Measurements from ENCODE around the gene MORN1.

The MORN1 gene

DNA sequence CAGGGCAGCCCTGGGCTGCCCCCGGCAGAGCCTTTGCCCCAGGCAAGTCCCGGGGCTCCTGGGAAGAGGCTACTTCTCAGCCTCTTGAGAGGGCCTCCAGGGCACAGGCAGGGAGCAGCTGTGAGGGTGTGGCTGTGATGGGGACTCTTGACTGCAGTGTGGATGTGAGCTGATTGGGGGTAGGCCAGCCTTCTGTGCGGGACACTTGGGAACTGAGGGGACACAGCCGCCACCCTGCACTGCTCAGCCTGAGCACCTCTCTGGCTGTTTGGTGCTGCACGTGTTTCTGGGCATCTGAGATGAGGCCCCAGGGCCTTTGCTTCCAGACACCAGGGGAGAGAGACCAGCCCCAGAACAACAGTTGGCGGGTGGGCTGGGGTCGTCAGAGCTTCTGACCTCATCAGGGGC, 101.2 kb downstream of the MORN1 start:
- no peak for DNase-seq (ENCODE audit: low read depth)

DNA sequence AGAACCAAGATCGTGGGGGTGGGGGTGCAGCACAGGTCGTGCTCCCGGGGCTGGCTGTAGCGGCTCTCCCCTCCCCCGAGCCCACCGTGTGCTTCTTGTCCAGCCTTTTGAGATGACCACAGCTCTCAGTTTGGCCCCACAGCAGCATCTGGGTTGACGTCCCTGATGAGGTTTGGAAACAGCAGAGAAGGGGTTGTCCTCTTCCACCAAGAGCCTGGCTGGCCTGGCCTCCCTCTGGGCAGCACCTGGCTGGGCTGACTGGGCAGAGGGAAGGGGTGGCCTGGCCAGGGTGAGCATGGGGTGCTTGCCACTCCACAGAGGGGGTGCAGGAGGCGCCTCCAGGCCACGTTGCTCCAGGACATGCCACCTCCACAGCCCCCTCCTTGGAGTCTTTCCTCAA, 101.7 kb downstream of the MORN1 start:
- no peak for DNase-seq (ENCODE audit: low read depth)

DNA sequence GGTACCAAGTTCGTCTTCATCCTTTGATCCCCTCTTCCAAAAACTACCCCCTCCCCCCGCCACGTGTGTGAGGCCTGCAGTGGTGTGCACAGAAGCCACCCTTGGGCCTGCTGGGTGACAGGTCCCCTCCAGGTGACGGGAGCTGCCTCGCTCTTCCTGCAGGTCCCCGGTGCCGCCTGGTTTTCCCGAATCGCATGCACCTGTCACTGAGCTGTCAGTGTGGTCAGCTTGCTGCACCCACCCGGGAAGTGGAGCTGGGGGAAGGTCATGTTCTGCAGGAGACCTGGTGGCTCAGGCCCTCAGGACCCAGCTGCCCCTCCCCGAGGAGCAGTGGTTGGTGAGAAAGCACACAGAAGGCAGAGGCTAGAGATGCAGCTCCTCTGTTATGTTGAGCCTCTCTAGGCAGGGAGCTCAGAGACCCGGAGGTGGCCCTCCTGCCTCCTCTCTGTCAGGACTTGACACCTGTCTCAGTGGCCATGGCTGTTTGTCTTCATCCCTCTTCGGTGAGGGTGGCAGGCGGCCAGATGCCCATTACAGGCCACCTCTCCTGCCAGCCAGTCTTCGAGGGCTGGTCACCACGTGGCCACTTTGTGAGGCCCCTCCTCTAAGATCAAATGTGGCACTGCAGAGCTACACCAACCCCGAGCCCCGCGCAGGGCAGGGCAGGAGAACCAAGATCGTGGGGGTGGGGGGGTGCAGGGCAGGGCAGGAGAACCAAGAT, 102.4 kb downstream of the MORN1 start:
- no peak for DNase-seq (ENCODE audit: low read depth)

DNA sequence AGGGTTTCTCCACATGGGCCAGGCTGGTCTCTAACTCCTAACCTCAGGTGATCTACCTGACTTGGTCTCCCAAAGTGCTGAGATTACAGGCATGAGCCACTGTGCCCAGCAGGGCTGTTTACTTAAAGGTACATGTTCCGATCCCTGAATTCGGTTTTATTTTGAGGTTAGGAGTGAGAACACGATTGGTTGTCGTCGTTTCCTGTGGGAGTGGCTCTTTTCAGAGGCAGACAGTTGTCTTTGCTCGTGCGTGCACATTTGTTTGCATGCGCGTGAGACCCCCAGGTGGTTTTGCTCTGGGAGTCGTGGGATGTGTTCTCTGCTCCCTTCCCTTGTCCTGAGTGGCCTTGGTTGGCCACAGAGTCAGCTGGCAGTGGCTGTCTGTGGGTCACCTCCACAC, 103.0 kb downstream of the MORN1 start:
- no peak for DNase-seq (ENCODE audit: low read depth)

DNA sequence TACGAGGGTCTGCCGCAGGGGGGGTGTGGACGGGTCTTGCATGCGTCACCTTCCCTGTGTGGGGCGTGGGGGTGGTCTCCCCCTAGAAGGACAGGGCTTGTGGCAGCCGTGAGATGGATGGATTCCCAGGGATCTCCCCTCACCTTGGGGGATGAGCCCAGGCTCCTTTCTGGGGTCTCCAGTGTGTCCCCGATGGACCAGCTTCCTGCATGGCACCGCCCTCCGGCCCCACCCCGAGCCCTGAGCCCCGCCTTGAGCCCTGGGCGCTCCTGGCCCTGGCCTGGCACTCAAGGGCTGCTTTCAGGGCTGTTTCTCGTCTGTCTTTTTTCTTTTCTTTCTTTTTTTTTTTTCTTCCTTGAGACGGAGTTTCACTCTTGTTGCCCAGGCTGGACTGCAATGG, 103.7 kb downstream of the MORN1 start:
- DNase-seq (ENCODE audit: low read depth): no peak

DNA sequence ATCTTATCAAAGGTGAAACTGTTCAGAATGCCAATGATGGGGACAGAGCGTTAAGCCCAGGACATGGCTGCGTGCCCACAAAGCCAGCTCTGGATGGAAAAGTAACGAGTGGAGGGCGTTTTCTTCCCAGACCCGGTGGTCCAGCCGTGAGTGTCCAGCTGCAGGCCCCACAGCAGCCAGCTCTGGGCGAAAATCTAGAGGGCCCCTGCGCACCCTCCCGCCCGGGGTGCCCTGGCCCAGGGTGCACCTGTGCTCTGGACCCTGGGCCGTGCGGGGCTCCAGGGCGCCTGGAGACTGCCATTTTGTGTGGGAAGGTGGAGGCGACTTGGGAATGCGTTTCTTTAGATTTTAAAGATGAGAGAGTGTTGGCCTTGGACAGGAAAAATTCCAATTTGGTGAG, 104.4 kb downstream of the MORN1 start:
- DNase-seq (ENCODE audit: low read depth): no peak

DNA sequence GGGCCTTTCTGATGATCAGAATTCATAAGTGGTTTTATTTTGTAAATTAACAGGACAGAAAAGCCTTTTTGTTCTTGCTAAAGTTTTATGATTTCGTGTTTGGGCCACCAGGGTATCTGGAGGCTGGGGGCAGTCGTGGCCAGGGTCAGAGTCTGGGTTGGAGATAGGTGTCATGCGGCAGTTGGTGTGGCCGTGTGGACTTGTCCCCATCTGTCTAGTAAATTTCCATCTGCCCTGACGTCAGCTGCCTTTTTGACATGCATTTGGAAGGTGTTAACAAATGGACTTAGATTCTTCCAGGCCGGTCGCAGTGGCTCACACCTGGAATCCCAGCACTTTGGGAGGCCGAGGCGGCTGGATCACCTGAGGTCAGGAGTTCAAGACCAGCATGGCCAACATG, 106.4 kb downstream of the MORN1 start:
- DNase-seq (ENCODE audit: low read depth): no peak

DNA sequence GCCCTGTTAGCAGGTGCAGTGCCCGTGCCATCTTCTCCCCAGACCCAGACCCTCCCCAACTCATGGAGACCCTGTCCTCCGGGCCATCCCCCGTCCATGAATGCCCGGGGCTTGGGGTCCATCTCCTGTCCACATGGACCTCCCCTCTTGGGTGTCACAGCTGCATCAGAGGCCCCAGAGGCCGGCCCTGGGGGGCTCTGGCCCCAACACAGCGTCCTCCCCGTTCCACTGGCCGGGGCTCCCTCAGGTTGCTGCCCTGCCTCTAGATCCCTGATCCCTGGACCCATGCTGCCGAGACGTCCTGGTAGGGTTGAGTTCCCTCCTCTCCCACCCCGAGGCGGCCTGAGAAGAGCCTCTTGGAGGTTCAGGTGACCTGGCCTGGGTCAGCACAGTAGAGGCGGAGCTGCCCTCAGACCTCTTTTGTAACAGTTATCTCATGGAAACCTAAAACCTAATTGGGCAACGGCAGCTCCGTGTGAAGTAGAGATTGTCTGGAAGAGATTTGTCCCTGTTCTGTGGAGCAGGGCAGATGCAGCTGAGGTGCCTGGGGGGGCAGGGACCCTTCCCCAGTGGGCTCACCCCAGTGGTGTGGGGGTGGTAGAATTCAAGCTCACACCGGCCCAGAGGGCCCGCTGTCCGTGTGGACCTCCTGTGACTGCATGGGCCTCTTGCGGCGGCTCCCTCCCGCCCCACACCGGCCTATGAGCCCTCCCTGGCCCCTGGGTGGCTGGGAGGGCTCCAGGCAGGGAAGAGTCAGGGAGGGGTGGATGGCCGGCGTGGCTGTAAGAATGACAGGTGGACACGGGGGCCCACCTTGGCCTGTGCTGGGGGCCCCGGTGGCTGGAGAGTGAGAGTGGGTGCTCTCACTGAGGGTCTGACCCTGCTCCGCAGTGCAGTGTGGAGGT, 107.1 kb downstream of the MORN1 start:
- no peak for DNase-seq (ENCODE audit: low read depth)

DNA sequence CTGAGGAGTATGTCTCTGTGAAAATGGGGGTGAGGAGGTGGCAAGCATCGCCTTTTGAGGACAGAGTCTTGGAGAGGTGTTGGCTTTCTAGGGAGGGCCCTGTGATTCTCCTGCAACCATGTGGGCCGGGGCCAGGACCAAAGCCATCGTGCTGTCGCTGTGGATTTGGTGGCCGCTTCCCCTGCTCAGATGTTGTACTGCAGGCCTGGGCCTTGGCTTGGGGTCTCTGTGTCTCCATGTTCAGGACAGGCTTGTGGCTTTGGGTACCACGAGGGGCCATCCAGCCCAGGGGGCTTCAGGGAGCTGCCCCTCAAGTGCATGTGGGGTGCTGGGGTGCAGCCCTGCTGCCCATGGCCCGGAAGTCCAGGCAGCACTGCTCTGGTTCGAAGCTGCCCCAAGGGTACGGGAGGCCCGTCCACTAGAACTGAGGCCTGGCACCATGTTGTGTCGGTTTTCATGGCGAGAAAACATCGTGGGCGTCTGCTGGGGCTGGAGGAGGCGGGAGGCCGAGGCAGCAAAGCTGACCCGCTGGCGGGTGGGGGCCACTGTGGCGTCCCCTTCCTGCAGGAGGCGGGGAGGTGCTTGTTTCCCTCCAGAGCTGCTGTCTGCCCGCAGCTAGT, 107.9 kb downstream of the MORN1 start:
- DNase-seq (ENCODE audit: low read depth): no peak

DNA sequence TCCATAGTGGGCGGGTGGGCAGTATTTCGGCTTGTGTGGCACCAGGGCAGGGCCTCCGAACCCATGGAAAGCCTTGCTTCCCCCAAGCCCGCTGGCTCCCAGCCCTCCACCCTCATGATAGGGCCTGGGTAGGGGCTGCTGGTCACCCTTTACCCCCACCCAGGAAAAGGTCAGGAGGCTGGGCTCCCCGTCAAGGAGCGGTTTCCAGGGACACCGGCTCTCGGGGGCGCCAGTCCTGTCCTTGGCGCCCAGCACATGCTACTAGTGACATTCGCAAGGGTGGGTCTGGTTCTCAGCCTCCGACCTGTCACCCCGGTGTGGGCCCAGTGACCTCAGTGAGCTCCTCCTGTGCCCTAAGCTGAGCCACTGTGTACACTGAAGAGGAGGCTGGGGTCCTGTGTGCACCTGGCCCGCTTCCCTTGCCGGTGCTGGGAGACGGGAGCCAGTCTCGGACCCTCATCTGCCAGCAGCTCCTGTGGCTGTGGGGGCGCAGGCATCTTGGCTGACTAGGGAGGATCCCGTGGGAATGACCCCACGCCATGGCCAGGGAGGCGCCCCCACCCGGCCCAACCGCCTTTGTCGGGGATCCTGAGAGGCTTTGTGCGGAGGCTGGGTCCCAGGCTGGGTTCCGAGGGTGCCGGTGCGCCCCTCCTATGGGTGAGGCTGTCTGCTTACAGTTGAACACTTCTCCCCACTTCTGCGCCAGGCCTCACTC, 108.6 kb downstream of the MORN1 start:
- DNase-seq (ENCODE audit: low read depth): no peak

DNA sequence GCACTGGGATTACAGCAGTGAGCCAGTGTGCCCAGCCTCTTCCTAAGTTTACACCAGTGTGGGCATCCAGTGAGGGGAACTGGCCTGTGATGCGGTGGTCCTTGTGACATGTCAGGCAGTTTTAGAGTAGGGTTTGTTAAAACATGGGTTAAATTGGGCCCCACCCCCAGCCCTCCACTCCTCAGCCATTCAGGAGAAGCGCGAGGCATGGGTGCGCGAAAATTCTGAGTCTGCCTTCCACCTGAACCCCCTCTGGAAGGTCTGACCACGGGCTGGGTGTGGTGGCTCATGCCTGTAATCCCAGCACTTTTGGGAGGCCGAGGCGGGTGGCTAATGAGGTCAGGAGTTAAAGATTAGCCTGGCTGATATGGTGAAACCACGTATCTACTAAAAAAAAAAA, 111.5 kb downstream of the MORN1 start:
- DNase-seq (ENCODE audit: low read depth): no peak

DNA sequence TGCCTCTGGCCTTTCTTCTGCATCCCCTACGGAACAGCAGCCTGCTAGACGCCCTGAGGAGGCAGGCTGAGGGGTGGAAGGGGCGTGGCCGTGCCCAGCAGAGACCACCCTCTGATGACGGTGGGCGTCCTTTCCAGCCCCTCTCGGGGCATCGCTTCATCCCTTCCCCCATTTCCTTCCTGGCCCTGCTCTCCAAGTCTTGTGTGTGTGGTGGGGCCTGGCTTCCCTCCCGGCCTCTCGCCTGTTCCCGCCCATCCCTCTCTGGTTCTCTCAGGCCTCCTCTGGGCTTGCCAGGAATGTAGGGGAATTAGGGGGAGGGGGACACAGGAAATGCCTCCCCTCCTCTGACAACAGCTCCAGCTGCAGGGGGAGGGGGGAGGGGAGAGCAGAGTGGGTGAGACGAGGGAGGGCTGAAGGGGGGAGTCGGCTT, 112.1 kb downstream of the MORN1 start:
- DNase-seq (ENCODE audit: low read depth): no peak

DNA sequence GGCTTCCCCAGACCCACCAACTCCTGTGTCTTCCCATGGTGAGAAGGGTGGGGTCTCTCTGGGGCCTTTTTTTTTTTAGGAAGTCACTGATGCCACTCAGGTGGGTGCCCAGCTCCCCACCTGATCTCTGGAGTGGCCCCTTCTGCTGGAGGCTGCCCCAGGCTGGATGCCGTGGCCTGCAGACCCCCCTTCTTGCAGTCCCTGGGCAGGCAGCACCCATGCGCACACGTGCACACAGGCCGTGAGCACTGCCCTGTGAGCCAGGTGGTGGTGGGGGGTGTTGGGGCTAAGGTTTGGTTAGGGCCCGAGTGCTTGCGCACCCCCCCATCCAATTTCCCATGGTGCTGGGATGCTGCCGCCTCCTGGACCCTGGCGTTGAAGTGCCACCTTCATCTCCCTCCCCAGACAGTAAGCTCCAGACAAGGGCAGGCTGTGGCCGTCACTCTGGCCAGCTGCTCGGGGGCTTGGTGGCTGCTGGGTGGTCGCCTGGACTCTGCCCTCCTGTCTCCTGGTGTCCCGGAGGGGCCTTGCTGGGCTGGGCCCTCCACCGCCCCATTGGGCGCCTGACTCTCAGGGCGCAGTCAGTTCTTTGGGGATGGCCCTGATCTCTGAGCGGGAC, 112.7 kb downstream of the MORN1 start:
- no peak for DNase-seq (ENCODE audit: low read depth)

DNA sequence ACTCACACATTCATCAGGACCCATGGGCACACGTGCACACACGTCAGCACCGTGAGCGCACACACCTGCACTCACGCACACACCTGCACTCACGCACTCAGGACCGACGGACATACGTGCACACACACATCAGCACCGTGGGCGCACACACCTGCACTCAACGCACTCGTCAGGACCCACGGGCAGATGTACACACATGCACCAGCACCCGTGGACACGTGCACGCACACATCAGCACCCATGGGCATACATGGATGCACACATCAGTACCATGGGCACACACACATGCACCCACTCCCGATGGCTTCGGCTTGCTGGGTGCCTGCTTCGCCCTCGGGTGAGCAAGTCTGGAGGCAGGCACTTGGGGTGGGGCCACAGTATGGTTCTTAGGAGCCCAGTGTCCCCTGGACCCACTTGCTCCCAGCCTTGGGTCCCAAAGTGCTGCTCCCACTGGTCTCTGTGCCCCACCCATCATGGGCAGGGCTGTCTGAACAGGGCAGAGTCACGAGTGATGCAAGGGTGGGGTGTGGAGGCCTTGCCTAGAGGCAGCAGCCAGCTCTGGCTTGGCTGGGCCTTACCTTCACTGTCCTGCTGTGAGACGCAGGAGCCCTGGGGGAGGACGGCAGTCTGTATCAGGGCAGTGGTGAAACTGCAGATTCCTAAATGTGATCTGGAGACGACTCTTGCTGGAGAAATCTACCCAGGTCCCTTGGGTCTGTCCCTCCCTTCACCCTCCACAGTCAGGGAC, 113.4 kb downstream of the MORN1 start:
- DNase-seq (ENCODE audit: low read depth): no peak

DNA sequence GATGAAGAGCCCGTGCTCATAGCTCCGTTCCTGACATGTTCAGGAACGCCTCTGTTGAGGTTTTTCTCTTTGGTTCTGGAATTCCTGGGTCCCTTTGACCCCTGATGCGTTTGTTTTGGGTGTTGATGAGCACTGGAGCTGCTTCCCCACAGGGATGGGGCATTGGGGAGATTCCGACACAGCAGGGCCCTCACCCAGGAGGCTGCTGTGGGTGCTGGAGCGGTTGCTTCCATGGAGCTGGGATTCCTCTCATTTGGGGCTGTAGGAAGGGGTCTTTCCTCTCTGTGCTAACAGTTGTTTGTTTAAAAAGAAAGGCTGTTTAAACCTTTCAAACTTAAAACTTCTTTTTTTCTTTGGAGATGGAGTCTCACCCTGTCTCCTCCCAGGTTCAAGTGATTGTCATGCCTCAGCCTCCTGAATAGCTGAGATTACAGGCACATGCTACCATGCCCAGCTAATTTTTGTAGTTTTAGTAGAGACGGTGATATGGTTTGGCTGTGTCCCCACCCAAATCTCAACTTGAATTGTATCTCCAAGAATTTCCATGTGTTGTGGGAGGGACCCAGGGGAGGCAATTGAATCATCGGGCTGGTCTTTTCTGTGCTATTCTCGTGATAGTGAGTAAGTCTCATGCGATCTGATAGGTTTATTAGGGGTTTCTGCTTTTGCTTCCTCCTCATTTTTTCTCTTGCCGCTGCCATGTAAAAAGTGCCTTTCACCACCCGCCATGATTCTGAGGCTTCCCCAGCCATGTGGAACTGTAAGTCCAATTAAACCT, 114.4 kb downstream of the MORN1 start:
- DNase-seq (ENCODE audit: low read depth): no peak

DNA sequence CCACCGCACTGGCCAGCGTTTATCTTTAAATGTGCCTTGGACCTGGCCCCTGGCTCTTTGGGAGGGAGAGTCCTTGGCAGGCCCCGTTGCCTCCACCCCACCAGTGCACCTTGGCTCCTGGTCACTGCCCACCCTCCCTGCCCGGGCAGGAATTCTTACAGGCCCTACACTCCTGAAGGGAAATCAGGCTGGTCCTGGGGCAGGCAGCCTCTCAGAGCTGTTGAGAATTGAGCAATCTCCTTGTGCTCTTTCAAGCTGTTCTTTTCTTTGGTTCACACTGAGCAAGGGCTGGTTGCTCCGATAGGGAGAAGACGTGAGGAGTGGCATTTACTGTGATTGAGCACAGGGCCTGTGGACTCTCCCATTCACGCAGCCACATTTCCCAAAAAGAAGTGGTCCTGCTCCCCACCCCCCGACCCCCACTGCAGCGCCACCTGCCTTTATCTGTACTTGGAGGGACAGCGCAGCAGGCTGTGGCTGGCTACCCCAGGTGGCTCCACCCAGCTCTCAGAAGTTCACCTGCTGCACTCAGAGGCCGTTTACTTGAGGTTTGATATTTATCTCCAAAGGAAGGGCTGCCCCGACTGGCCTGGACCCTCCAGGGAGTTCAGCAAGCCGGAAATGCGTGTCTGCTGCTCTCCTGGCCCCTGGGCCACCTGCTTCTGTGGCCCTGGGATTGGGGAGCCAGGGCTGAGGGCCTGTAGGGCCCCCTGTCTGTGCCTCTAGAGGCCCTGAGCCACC, 115.4 kb downstream of the MORN1 start:
- DNase-seq (ENCODE audit: low read depth): no peak

DNA sequence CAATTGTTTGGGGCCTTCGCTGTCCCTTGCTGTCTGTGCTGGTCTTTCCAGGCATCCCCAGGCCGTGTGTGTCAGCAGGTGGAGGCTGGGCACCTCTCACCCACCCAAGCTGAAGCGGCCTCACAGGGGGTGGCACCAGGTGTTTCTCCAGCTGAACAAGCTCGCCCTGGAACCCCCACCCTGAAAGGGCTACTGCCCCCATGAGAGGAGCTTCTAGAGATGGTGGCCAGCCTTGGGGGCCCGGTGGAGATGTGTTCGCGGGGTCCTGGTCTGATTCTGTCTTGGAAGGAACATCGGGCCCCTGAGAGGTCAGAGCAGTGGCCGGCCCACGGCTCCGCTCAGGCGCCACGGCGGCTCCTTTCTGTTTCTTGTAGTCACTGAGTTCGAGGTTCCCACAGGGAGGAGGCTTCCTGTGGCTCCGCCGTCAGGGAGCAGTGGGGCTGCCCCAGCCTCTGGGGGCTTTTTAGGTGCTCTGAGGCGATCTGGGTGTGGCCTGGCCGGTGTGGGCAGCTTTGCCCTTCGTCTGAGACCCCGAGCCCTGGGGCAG, 116.4 kb downstream of the MORN1 start:
- DNase-seq (ENCODE audit: low read depth): no peak

DNA sequence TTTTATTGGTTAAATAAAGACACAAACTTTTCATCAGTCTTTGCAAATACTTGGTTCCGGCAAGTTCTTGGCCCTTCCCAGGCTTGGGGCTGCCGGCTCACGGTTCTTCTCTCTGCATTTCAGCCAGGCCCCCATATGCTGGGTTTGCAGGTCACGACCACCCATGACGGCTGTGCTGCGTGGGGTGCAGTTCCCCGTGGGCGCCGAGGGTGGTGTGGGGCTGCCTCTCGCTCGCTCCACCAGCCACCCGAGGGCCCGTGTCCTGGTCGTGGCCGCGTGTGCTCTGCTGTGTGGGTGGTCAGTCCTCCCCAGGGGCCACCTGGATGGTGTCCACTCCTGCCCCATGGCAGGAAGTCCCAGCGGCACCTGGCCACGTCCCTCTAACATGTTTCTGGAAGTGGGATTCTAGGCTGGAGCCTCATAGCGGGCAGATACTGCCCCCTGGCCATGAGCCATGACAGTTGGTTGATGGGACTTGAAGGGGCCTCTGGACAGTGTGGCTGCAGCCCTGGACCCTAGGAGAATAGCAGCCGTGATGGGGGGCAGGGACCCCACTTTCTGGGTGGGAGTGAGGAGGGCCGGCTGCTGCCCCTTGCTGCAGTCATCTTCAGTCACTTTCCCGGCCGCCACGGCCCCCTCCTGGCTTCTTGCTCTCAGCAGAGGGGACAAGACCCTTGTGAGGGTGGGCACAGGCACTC, 117.0 kb downstream of the MORN1 start:
- no peak for DNase-seq (ENCODE audit: low read depth)

Data from stimulated activated CD4-positive, alpha-beta T cell treated with anti-CD3 and anti-CD28 coated beads, Interleukin-2, amount 100 ng/mL, for 4 hours (primary cell).